Activated CD4-positive, alpha-beta T cell treated with anti-CD3 and anti-CD28 coated beads, Interleukin-2, amount 50 U/mL, for 24 hours (primary cell): ENCODE measurements around the gene ASAP3.

Experiments
- DNase-seq, 2 donors: peaks; one replicate each; pipeline ENCODE4 v3.0.0-alpha.2; 2020; ENCODE audit warnings: low read depth in 1 of 2, low spot score in 1 of 2

The ASAP3 gene

DNA sequence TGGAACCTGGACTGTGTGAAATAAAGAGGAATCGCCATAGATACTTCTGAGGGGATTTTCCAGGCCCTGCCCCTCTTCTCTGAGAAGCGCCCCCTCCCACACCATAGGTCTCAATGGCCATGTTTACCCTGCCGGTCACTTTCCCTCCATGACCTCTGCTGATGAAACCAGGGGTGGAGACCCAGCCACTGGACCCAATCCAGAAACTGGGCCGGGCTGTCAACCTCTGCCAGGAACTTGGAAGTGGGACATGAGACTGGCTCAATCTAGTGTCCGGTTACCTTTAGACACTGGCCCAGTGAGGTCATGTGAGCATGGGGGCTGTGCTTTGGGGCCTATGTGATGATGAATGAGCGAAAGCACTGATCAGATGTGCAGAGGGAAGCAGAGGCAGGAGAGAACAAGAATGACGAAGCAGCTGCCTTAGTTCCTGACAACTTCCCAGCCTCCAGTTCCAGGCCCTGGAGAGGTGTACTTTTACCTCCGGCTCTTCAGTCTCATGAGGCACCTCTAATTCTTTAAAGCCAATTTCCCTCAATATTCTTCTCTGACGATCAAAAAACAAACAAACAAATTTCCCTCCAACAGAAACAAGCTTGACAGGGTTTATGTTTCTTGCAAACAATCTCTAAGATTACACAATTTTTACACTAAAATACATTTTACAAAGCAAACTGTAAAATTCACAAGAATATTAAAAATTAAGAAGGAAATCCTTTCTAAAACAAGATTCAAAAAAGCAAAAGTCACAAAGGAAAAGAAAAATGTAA, 4.9 kb downstream of the ASAP3 start:
- DNase-seq = no peak

DNA sequence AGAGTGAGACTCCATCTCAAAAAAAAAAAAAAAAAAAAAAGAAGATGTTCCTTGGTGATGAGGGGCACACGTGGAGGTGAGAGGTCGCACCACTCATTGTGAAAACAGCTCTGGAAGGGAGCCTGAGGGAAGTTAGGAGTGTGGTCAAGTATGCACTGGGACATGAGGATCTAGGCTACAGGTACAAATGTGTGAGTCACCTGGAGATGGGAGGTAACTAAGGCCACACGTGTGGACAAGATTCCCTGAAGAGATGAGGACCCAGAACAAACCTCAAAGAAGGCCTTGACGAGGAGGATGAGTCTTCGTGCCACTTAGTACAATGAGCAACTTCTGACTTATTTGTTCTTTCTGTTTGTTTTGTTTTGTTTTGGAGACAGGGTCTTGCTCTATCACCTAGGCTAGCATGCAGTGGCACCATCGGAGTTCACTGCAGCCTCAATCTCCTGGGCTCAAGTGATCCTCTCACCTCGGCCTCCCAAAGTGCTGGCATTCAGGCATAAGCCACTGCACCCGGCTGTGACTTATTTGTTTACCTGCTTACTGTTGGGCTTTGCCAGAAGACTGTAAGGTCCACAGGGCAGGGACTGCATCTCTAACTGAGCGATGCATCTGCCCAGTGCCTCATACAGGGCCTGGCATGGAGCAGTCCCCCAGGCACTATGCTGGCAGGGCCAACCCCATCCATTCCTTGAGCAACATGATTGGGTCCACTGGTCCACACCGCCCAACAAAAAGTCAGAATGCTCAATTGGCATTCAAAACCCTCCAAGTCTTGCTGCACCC, 6.4 kb downstream of the ASAP3 start:
- no peak for DNase-seq

DNA sequence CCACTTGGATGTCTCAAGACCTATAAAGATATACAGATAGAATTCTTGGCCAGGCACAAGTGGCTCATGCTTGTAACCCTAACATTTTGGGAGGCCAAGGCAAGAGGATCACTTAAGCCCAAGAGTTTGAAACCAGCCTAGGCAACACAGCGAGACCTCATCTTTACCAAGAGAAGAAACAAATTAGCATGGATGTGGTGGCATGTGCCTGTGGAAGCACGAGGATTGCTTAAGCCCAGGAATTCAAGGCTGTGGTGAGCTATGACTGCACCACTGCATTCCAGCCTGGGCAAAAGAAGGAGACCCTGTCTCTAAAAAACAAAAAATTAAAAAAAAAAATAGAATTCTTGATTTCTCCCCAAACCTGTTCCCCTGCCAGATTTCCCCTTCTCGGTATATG, 8.3 kb downstream of the ASAP3 start:
- DNase-seq = no peak

DNA sequence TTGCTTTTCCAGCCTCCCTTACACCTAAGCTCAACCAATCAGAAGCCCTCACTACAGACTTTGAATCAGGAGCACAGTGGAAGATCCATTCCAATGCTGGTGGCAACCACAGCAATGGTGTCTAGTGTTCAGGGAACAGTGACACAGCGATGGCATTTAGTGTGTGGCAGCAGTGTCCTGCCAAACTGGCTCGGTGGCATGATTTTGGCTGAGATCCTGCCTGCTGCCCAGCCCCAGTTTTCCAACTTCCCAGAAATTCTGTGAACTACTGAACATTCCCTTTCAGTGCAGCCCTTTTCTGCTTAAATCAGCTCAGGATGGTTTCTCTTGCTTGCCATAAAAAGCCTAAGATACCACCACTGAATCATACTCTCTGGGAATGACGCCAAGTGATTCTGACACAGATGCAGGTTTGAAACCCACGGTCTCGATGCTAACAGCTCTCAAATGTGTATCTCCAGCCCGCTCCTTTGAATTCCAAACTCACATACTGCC, 8.8 kb downstream of the ASAP3 start:
- DNase-seq = no peak

DNA sequence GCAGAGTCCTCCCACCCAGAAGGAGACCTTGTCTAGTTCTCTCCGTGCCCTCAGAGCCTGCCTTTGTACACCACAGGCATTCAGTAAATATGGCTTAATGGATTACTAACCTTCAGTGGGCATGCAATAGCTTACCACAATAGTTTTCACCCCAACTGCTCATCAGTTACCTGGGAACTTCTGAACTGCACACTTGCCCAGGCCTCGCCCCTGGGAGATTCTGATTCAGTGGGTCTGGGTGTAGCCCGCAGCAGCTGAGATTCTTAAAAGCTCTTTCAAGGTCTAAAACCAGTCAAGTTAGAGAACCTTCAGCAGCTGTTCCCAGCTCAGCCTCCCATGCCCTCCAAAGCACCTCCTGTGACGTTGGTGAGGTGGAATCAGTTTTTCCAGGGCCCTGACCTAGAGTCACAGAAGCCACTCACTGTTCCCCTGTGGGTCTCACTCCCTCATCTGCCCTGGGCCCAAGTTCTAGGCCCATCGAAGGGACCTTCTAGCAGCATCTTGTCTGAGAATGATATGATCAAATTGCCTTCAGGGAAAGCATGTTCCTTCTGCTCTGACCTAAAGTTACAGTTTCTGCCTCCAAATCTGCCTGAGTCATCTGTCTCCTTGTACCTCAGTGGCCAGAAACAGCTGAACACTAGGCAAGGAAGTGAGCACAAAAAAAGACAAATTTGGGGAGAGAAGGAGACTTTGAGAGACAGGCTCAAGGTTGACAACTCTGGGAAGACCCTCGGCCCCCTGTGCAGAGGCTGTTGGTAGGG, 10.8 kb downstream of the ASAP3 start:
- DNase-seq = no peak

DNA sequence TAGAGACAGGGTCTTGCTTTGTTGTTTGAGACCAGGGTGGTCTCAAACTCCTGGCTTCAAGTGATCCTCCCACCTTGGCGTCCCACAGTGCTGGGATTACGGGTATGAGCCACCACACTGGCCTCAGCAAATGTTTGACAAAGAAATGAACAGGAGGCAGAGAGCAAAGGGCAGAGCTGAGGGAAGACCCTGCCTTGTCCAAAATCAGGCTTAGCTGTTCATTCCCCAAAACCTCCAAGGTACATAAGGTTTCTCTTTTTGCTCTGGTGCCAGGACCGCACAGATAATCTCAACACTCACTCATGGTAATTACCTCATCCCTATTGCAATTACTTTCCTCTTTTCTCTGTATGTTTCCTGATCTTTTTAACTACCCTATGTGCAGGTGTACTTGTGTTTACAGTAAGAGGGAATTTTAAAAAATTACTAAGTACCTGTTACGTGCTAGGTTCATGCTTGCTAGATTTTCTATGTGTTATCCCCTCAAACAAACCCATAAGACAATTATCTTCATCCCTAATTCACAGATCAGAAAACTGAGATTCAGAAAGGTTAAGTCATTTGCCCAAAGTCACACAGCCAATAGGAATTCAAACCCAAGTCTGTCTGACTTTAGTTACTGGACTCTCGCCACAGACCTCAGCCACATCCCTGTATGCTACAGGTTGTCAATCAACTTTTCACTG, 11.5 kb downstream of the ASAP3 start:
- DNase-seq = no peak

DNA sequence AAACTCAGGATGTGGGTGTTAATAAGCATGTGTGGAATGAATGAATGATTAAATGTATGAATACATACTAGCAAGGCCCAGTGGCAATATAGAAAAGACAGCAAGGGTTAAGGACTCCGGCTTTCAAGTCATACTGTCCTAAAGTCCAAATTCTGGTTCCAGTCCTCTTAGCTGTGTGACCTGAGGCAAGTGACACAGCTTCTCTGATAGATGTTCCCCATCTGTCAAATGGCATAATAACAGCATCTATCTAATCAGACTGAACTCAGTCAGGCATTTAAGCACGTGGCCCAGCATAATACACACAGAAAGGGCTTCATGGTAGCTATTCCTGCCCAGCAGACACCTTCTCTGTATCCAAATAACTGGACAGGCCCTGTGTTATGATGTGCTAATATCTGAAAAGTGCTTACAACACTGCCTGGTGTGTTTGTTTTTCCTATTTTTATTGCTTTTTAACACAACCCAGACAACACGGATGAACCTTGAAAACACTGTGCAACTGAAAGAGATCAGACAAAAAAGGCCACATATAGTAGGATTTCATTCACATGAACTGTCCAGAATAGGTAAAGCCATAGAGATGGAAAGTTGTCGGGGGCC, 12.4 kb downstream of the ASAP3 start:
- no peak for DNase-seq

DNA sequence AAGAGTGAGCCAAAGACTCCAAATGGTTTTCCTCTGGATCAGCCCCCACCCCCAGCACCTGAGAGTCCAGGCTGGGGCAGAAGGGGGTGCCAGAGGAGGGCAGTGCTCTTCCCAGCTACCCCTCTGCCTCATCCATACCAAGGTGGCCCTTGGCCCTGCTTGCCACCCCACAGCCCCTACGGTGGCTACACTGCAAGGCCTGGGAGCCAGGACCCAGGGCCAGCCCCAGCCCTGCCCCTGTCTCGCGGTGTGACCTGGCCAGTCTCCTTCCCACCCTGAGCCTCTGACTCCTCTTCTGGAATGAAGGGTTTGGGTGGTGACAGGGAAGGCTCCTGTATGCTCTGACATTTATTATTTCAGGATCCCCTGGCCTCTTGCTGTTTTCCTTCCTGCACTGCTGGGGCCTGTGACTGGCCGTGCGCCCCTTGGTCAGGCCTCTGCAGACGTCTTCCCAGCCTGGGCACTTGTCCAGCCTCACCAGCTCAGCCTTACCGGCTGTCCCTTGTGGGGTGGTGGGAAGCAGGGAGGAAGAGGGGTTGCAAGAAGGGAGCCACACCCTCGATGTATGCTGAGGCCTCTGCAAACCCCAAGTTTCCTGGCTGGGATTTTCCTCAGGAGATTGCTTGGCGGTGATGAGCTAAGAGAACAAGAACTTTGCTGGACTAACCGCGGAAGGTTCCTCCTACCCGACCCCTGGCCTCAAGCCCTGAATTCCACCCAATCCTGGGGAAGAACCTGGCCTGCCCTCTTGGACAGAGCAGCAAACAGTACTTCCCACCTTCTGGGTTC, 13.5 kb downstream of the ASAP3 start:
- DNase-seq = no peak

DNA sequence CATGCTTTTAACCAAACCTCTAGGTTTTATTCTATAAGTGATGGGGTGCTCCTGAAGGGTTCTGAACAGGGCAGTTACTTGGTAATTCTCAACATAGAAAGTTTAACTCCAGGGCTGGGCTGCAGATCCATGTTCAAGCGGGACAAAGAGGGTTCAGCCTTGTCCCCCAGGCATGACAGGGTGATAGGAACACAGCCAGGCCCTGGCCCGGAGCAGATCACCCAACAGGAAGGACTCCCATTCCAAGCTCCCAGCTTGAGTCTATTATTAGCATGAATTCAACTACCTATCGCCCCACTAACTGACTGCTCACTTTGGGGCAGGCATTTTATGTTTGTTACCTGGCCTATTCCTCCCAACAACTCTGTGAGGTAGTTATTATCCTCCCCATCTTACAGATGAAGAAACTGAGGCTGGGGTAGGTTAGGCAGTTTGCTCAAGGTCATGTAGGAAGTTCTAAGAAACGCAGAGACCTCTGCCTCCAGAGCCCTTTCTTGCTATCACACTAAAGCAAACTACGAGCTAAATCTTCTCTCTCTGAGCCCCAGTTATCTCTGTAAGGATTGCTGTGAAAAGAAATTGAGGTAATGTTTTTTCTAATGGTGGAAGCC, 14.5 kb downstream of the ASAP3 start:
- DNase-seq = no peak

DNA sequence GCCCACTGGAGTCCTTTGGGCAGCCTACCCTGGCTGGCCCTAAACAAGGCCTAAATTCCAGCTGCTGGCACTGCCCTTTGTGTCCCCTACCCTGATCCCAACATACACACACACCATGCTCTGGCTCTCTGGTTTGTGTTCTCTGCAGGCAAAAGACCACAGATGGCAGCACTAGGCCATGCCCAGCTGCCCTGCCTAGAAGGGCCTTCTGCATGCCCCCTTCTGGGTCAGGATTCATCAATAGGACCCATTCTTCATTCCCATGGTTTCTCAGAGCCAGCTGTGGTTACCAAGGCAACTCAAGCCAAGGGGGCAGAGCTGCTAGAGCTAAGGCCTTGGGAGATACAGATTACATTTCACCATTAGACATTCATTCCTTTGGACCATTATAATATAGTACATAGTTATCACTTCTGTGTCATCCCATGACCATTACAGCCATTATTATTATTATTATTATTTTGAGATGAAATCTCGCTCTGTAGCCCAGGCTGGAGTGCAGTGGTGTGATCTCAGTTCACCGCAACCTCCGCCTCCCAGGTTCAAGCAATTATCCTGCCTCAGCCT, 17.5 kb downstream of the ASAP3 start:
- no peak for DNase-seq

DNA sequence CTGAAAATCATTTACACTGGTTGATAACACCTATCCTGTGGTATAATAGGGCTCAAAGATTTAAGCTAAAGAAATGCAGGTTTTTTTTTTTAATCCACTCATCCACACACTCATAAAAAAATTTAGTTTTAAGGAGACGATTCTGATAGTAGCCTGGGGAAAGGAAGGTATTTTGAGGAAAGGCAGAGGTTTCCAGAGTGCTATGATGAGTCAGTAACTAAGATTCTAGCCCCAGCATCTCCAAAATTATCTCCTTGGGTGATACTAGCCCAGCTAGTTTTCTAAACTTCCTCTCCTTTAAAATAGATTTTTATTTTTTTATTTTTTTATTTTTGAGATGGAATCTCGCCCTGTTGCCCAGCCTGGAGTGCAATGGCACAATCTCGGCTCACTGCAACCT, 20.7 kb downstream of the ASAP3 start:
- DNase-seq = no peak

DNA sequence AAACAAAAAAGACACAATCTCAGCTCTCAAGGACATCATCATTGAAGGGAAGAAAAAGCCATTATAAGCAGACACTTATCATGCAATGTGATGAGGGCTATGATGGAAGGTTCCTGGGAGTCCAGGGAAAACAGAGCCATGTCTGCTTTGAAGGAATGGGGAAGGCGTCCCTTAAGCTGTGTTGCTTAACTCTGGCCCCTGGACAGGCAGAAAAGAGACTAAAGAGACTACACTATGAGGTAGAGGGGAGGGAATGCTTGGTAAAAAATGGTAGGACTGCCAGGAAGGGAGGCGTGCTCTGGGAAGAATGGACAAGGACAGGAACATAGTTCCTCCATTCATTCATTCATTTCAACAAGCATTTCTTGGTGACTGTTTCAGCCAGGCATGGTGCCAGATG, 21.2 kb downstream of the ASAP3 start:
- DNase-seq = no peak

DNA sequence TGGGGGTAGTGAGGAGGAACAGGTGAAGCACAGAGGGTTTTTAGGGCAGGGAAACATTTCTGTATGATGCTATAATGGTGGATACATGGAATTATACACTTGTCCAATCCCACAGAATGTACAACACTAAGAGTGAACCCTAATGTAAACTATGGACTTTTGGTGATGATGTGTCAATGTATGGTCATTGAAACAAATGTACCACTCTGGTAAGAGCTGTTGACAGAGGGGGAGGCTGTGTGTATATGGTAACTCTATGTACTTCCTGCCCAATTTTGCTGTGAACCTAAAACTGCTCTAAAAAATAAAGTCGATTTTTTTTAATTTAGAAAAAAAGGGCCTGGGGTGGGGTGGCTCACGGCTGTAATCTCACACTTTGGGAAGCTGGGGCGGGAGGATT, 22.9 kb downstream of the ASAP3 start:
- DNase-seq = no peak

DNA sequence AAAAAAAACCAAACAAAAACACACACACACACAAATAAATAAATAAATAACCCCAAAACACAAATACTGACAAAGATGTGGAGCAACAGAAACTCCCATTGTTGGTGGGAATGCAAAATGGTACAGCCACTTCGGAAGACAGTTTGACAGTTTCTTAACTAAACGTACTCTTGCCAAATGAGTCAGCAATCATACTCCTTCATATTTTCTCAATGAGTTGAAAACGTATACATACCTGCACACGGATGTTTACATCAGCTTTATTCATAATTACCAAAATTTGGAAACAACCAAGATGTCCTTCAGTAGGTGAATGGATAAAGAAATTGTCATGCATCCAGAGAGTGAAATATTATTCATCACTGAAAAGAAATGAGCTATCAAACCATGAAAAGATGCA, 23.5 kb downstream of the ASAP3 start:
- DNase-seq = no peak

DNA sequence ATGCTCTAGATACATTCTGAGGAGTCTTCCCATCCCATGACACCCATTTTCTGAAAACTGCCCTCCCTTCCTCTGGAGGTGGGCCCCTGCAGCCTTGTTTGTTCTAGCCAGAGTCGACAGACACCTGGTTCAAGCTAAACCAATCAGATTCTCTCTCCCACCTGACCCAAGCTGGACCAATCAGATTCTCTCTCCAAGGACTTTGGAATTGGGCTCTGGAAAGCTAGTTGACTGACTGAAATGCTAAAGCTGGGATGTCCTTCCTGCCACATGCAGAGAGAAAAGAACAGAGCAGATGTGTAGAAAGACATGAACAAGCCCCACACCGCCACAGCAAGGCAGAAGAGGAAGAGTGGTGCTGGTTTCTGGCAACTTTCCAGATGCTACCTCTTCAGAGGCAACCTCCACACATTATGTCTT, 24.6 kb downstream of the ASAP3 start:
- DNase-seq = no peak

DNA sequence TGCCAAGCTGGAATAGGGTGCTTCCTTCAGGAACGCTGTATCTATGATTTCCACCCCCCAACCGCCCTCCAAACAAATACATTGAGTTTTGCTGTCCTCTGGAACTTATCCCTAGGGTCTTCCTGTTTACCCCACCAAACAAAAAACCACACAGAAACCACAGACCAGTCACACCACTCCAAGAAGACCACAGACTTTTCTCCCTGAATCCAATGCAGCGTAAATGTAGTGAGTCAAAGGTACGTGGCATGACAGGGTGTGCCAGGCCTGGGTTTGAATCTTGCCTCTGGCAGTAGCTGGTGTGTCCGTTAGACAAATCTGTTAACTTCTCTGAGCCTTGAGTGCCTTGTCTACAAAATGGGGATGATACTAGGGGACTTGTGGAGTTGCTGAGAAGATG, 27.8 kb downstream of the ASAP3 start:
- no peak for DNase-seq

DNA sequence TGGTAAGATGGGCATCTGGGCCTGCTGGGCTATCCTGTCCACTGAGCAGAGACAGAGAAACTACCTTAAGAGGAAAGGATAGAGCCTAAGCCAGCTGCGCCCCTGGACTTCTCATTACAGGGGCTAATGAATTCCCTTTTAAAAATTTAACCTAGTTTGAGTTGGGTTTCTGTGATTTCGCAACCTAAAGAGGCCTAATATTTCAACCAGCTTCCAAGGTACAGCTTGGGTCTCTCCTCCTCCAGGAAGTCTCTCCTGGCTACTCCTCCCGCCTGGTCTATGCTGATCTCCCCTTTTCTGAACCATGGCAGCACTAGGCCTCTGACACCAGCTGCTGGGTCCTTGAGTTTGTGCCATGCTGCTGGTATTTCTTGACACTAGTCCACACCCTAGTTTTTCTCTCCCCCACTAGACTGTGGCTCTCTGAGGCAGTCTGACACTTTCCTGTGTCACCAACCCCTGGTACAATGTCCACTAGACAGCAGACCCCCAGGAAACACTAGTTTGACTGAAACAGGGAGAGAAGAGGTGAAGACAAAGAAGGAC, 30.5 kb downstream of the ASAP3 start:
- DNase-seq = no peak

DNA sequence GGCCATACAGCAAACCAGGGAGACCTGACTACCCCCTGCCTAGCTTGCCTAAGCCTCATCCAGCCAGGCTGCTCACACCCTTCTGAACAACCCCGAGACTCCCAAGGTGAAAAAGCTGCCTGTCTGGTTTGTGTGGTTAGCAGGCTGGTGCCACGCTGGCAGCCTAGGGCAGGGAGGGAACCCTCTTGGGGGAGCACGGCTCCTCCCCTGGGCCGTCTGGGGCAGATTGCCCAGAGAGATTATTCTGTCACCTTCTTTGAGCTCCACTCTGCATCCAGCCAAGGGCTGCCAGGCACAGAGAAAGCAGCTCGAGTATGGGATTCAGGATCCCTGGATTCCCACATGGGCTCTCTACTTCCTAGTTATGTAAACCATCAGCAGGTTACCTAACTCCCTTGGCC, 32.0 kb downstream of the ASAP3 start:
- DNase-seq = no peak

DNA sequence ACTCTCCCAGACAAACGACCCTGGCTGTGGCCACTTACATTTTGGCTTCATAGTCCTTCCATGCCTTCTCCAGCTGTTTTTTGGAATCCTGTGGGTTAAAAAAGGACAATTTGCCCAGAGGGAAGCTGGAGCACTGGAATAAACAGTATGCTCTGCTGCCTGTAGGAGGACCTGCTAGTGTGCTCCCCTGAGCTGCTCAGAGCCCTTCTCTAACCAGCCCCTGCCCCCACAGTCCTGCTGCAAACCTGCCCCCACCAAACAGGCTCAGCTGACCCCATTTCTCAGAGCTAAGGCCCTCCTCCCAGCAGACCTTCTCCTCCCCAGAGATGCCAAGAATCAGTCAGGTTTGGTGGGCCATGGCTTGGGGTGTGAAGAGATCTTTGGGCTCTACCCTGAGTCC, 32.5 kb downstream of the ASAP3 start:
- no peak for DNase-seq
